ENCODE data around the gene DDX10.
A peak's percentile ranks its signal among the peaks of the same experiment; 100 is the strongest.

Gene DDX10

GRCh38 chr11:108939135-108939534, 274.3 kb downstream of the DDX10 start:
- no peak for ATAC-seq
- DNase-seq: no peak

GRCh38 chr11:108943853-108944252, 279.0 kb downstream of the DDX10 start:
- no peak for DNase-seq
- ATAC-seq: no peak

- no peak for DNase-seq
- ATAC-seq: no peak
Observed at GRCh38 chr11:108944471-108945178, 279.8 kb downstream of the DDX10 start.

- DNase-seq (no peak), ATAC-seq (no peak)
Observed at GRCh38 chr11:108945341-108945740, 280.5 kb downstream of the DDX10 start.

- ATAC-seq (peak; percentile 61), DNase-seq (no peak)
Observed at GRCh38 chr11:108947654-108948570, 283.0 kb downstream of the DDX10 start.

- no peak for ATAC-seq
Observed at GRCh38 chr11:108958368-108959104, 293.7 kb downstream of the DDX10 start.

GRCh38 chr11:108959105-108959761, 294.4 kb downstream of the DDX10 start:
- DNase-seq (no peak), ATAC-seq (no peak)

More at GRCh38 chr11:108958368-108959104, 293.7 kb downstream of the DDX10 start:
- DNase-seq: no peak

GRCh38 chr11:108959874-108960273, 295.0 kb downstream of the DDX10 start:
- ATAC-seq: no peak
- DNase-seq: no peak

GRCh38 chr11:108960501-108960900, 295.6 kb downstream of the DDX10 start:
- ATAC-seq (no peak), DNase-seq (no peak)

GRCh38 chr11:108961095-108961494, 296.2 kb downstream of the DDX10 start:
- ATAC-seq: peak; percentile 43
- no peak for DNase-seq

- no peak for ATAC-seq
- no peak for DNase-seq
Observed at GRCh38 chr11:108963118-108963517, 298.2 kb downstream of the DDX10 start.

GRCh38 chr11:108965306-108966001, 300.6 kb downstream of the DDX10 start:
- ATAC-seq: no peak
- no peak for DNase-seq

GRCh38 chr11:108966206-108966605, 301.3 kb downstream of the DDX10 start:
- no peak for ATAC-seq
- no peak for DNase-seq

GRCh38 chr11:108966978-108967377, 302.1 kb downstream of the DDX10 start:
- DNase-seq (no peak), ATAC-seq (no peak)

GRCh38 chr11:108967571-108967970, 302.7 kb downstream of the DDX10 start:
- ATAC-seq (no peak), DNase-seq (no peak)

- ATAC-seq: no peak
- DNase-seq: no peak
Observed at GRCh38 chr11:108970221-108970991, 305.5 kb downstream of the DDX10 start.

- DNase-seq (no peak), ATAC-seq (no peak)
Observed at GRCh38 chr11:108973402-108974162, 308.7 kb downstream of the DDX10 start.

GRCh38 chr11:108975026-108975425, 310.2 kb downstream of the DDX10 start:
- ATAC-seq (no peak), DNase-seq (no peak)

GRCh38 chr11:108975641-108976071, 310.8 kb downstream of the DDX10 start:
- no peak for DNase-seq

More at GRCh38 chr11:108975641-108976071, 310.8 kb downstream of the DDX10 start:
- ATAC-seq: no peak

All from stimulated activated naive CD8-positive, alpha-beta T cell treated with anti-CD3 and anti-CD28 coated beads, Interleukin-15, Interleukin-2, amounts not matched to agents 100 U/mL and 50 U/mL, for 24 hours (primary cell).